Vagina (tissue), 2 donors: Measurements from ENCODE around the gene SCYL2. TPM values are rescaled to one million over a fixed set of nuclear protein-coding genes. Genes with fewer than 3 reads are reported as not detected.

Experiments
- DNase-seq, 2 donors: peaks; one replicate each; pipeline ENCODE4 v3.0.0-alpha.2; 2017; ENCODE audit errors: extremely low spot score in 2 of 2
- H3K27ac ChIP-seq: fragments of 200-600 bp; sonication (generic); one replicate; pipeline ENCODE4 v1.5.1; 2019
- H3K27me3 ChIP-seq: fragments of 200-600 bp; sonication (generic); one replicate; pipeline ENCODE4 v1.5.1; 2019
- H3K36me3 ChIP-seq, 2 donors: fragments of 200-600 bp; sonication (generic); one replicate each; pipeline ENCODE4 v1.5.1; 2017 to 2019
- H3K4me1 ChIP-seq: fragments of 200-600 bp; sonication (generic); one replicate; pipeline ENCODE4 v1.5.1; 2019
- H3K4me3 ChIP-seq, 2 donors: fragments of 200-600 bp; sonication (generic); 1 replicate in 1 of 2; 2 replicates in 1 of 2; pipeline ENCODE4 v1.5.1; 2016 to 2019
- H3K9me3 ChIP-seq: fragments of 200-600 bp; sonication (generic); one replicate; pipeline ENCODE4 v1.5.1; 2019
- CTCF ChIP-seq, 3 experiments: fragments of 450-650 bp in 2 of 3; fragments of 200-600 bp in 1 of 3; sonication (generic) in 1 of 3; IDR thresholded peaks; one replicate each; pipeline ENCODE4 v1.5.1; 2017 to 2019; ENCODE audit warnings: antibody characterized with exemption in 3 of 3, mild to moderate bottlenecking in 2 of 3, moderate library complexity in 2 of 3
- POLR2A ChIP-seq, 2 donors: fragments of 450-650 bp; IDR thresholded peaks; one replicate each; pipeline ENCODE4 v1.6.1; 2017; ENCODE audit warnings: antibody characterized with exemption in 2 of 2, mild to moderate bottlenecking in 2 of 2, moderate library complexity in 2 of 2
- POLR2AphosphoS5 ChIP-seq, 2 donors: sonication (generic); formaldehyde crosslinking; IDR thresholded peaks; one replicate each; pipeline ENCODE4 v1.9.0; 2017; ENCODE audit warnings: antibody characterized with exemption in 2 of 2, mild to moderate bottlenecking in 2 of 2, low read depth in 1 of 2; ENCODE audit not compliant: insufficient read depth in 1 of 2
- intact Hi-C: fragments of 100-400 bp; cut with DNase I; formaldehyde crosslinking; loops from one replicate; pipeline ENCODE4 v1.15.1; 2023
- total RNA-seq: library from RNA; depleted of rRNA; stranded (reverse); fragments of >200 nt; gene quantifications from one replicate; pipeline ENCODE4 v1.2.3, GENCODE V29; 2016

The SCYL2 gene
- total RNA-seq, 1 donor from 2014 or later, result 48.1 TPM

GRCh38 chr12:100375038-100375735 is 108.2 kb downstream of the SCYL2 start:
- no peak for DNase-seq
- TF ChIP-seq POLR2A (IDR thresholded peaks at IDR 0.05), result no peak
- no peak for TF ChIP-seq CTCF (IDR thresholded peaks at IDR 0.05)
- TF ChIP-seq POLR2AphosphoS5 (IDR thresholded peaks at IDR 0.05; ENCODE audit: insufficient read depth in 1 of 2, low read depth in 1 of 2), result no peak
- intact Hi-C loops, result no loop called here
- Histone ChIP-seq H3K4me1 (no peaks in the 10 kb centered on the region), H3K27ac (no peak overlapping the region), H3K4me3 (no peak overlapping the region), H3K27me3 (no peaks in the 10 kb centered on the region), H3K36me3 (no peaks in the 10 kb centered on the region), H3K9me3 (no peaks in the 10 kb centered on the region)

- DNase-seq, result no peak
- Histone ChIP-seq H3K36me3 (no peaks in the 10 kb centered on the region), H3K4me1 (no peaks in the 10 kb centered on the region), H3K27ac (no peak overlapping the region), H3K27me3 (no peaks in the 10 kb centered on the region), H3K4me3 (no peak overlapping the region), H3K9me3 (no peaks in the 10 kb centered on the region)
- intact Hi-C loops, result no loop called here
- TF ChIP-seq POLR2A (IDR thresholded peaks at IDR 0.05) (no peak), POLR2AphosphoS5 (IDR thresholded peaks at IDR 0.05; ENCODE audit: insufficient read depth in 1 of 2, low read depth in 1 of 2) (no peak), CTCF (IDR thresholded peaks at IDR 0.05) (no peak)
Observed at GRCh38 chr12:100376161-100376560, 109.2 kb downstream of the SCYL2 start.

GRCh38 chr12:100381379-100381778 is 114.4 kb downstream of the SCYL2 start:
- Histone ChIP-seq H3K36me3 (no peaks in the 10 kb centered on the region), H3K4me3 (no peak overlapping the region), H3K27me3 (no peaks in the 10 kb centered on the region), H3K4me1 (no peaks in the 10 kb centered on the region), H3K9me3 (no peaks in the 10 kb centered on the region), H3K27ac (no peak overlapping the region)
- no peak for DNase-seq
- no peak for TF ChIP-seq POLR2A (IDR thresholded peaks at IDR 0.05)
- no peak for TF ChIP-seq POLR2AphosphoS5 (IDR thresholded peaks at IDR 0.05; ENCODE audit: insufficient read depth in 1 of 2, low read depth in 1 of 2)
- TF ChIP-seq CTCF (IDR thresholded peaks at IDR 0.05), result no peak
- intact Hi-C loops, result no loop called here

- TF ChIP-seq POLR2A (IDR thresholded peaks at IDR 0.05) (no peak), POLR2AphosphoS5 (IDR thresholded peaks at IDR 0.05; ENCODE audit: insufficient read depth in 1 of 2, low read depth in 1 of 2) (no peak), CTCF (IDR thresholded peaks at IDR 0.05) (no peak)
- intact Hi-C loops, result no loop called here
- no peaks in the 10 kb centered on the region for H3K27me3 ChIP-seq
Observed at GRCh38 chr12:100382338-100382737, 115.4 kb downstream of the SCYL2 start.

More at GRCh38 chr12:100382338-100382737, 115.4 kb downstream of the SCYL2 start:
- no peak for DNase-seq
- Histone ChIP-seq H3K4me1 (no peaks in the 10 kb centered on the region), H3K36me3 (no peaks in the 10 kb centered on the region), H3K4me3 (no peak overlapping the region), H3K9me3 (no peaks in the 10 kb centered on the region), H3K27ac (no peak overlapping the region)
